Epithelial cell of umbilical artery (primary cell): ENCODE measurements around the gene SLC25A21. TPM values are rescaled to one million over a fixed set of nuclear protein-coding genes. Genes with fewer than 3 reads are reported as not detected.

ENCODE experiments used
- total RNA-seq: library from RNA; depleted of rRNA; stranded (reverse); fragments of >200 nt; gene quantifications from 2 replicates; pipeline ENCODE4 v1.2.3, GENCODE V29; 2014

The SLC25A21 gene
- 1.4 and 2.3 TPM in 2 replicates for total RNA-seq

DNA sequence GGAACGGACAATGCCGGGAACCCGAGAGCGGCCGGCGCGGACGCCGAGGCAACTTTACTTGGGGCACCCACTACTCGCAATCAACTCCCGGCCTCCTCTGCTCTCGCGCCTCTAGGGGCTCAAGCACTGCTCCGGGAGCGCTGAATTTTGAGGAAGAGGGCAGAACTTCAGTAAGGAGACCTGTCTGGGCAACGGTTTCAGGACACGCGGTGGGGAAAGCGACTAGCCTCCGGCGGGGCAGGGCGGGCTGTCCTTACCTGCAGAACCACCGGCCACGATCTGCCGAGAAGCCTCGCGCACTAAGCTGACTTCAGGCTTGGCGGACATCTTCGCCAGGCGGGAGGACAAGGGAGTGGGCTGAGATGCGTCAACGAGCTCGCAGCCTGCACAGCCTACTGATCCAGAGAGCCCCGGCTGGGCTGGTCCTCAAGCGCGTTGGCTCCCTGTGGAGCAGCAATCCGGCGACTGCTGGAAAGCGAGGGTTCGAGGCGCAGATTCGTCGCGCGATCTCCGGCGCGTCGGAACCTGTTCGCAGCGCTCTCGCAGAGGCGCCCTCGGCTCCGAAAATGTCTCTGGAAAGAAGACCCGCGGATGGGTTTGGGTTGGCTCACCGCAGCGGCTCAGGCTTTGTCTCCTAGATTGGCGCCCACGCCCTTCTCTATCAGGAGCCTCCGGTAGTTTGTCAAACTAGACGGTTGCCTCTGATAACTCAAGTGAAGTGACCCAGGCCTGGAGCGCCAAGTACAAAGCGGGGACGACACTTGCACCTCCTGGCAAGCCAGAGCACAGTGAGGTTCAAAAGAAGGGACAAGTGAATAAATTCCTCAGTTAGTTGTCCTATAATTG is at the start of gene SLC25A21:
TSS of gene SLC25A21 (minus strand) at position 583 of the 846 bp plus-strand sequence.

DNA sequence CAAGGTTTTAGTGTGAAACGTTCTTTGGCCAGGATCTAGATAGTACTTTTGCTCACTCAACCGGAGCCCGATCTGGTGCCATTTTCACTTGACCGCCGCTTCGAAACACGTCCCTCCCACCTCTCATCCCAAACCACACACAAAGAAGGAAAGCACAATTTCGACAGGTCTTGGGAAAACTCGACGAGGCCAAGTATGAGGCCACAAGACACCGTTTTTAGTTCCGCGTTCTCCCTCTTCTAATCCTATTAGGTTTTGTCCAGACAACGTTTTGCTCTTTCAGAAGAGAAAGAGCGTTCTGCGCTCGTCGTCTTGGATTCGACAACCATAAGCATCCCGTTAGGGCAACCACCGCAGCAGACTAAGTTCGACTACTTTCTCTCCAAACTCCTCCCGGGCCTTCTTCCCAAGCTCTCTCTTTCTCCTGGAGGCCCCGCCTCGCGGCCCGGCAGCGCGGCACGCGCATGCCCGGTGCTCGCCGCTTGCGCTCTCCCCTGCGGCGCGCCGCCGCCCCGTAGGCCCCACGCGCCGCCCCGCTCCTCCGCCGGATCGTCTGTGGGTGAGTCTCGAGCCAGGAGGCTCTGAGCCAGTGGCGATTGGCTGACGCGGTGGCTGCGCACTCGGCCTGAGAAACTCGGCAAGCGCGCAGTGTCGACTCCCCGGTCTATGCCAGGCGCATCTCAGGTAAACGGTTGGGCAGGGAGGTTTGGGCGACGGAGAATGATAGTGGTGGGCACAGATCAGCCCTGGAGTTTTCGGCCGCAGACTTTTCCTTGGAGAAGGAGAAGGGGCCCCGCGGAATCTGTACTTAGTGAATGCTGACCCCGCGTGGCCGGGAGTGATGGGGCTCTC is 25.2 kb upstream of the SLC25A21 start, which contains the start of gene MIPOL1:
TSS of gene MIPOL1 (plus strand) at position 517 of the 852 bp plus-strand sequence. CDS start 49,952 bp downstream, outside the sequence.

DNA sequence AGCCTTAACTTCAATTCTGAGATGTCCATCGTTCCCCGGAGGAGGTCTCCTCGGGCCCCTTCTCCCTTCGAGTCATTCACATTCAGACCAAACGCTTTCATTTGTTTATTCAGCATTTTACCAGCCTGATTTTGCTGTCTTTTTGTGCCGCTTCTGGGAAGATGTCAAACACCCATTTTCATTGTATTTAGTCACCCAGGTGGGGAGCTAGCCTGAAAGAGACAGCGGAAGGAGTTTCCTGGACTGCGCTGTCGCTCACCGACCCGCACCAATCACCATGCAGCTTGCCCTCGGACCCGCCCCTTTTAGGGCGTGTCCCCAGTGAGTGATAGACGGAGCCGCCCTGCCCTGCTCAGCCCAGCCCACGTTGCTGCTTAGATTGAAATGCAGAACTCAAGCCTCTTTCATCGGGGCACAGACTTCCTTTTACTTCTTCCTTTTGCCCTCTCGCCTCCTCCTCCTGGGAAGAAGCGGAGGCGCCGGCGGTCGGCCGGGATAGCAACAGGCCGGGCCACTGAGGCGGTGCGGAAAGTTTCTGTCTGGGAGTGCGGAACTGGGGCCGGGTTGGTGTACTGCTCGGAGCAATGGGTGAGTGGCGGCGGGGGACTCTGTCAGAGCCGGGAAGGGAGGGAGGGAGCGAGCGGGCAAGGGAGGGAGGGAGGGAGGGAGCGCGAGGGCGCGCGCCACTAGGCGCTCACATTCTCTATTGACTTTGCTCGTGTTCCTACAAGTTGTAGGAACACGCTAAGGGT is 510.7 kb downstream of the SLC25A21 start, which contains the start of gene PAX9:
TSS of gene PAX9 (plus strand) at position 355 of the 752 bp plus-strand sequence. CDS start at position 585, 230 bp downstream.

Other genes starting within 250 kb of the SLC25A21 start
- 30.2 and 36.0 TPM in 2 replicates for gene MIPOL1, start 25.3 kb upstream of the SLC25A21 start, total RNA-seq